Measurements from ENCODE around the gene CDK5RAP3.

The CDK5RAP3 gene

DNA sequence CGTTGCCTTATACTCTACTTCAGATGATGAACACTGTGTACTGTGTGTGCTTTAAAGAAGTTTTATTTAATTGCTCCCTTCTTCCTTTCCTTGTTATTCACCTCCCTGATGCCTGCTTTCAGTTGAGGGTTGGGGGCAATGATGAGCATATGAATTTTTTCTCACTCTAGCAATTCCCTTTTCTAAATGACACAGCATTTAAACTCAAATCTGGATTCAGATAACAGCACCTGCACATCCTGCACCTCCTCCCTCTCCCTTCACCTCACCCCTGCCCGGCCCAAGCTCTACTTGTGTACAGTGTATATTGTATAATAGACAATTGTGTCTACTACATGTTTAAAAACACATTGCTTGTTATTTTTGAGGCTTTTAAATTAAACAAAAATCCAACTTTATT lies 42.5 kb upstream of the CDK5RAP3 start:
- TF ChIP-seq TAF1 (IDR thresholded peaks at IDR 0.05; ENCODE audit: borderline replicate concordance, insufficient read depth, low read length), result no peak
- TF ChIP-seq, protein P1, sequence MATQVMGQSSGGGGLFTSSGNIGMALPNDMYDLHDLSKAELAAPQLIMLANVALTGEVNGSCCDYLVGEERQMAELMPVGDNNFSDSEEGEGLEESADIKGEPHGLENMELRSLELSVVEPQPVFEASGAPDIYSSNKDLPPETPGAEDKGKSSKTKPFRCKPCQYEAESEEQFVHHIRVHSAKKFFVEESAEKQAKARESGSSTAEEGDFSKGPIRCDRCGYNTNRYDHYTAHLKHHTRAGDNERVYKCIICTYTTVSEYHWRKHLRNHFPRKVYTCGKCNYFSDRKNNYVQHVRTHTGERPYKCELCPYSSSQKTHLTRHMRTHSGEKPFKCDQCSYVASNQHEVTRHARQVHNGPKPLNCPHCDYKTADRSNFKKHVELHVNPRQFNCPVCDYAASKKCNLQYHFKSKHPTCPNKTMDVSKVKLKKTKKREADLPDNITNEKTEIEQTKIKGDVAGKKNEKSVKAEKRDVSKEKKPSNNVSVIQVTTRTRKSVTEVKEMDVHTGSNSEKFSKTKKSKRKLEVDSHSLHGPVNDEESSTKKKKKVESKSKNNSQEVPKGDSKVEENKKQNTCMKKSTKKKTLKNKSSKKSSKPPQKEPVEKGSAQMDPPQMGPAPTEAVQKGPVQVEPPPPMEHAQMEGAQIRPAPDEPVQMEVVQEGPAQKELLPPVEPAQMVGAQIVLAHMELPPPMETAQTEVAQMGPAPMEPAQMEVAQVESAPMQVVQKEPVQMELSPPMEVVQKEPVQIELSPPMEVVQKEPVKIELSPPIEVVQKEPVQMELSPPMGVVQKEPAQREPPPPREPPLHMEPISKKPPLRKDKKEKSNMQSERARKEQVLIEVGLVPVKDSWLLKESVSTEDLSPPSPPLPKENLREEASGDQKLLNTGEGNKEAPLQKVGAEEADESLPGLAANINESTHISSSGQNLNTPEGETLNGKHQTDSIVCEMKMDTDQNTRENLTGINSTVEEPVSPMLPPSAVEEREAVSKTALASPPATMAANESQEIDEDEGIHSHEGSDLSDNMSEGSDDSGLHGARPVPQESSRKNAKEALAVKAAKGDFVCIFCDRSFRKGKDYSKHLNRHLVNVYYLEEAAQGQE (IDR thresholded peaks at IDR 0.05; ENCODE audit: insufficient read depth in 1 of 2, low read depth in 2 of 2, low read length in 2 of 2), result no peak
- TF ChIP-seq FOXP2 (optimal IDR thresholded peaks at IDR 0.05; ENCODE audit: borderline replicate concordance, extremely low read depth, extremely low read length, insufficient read depth), result no peak

DNA sequence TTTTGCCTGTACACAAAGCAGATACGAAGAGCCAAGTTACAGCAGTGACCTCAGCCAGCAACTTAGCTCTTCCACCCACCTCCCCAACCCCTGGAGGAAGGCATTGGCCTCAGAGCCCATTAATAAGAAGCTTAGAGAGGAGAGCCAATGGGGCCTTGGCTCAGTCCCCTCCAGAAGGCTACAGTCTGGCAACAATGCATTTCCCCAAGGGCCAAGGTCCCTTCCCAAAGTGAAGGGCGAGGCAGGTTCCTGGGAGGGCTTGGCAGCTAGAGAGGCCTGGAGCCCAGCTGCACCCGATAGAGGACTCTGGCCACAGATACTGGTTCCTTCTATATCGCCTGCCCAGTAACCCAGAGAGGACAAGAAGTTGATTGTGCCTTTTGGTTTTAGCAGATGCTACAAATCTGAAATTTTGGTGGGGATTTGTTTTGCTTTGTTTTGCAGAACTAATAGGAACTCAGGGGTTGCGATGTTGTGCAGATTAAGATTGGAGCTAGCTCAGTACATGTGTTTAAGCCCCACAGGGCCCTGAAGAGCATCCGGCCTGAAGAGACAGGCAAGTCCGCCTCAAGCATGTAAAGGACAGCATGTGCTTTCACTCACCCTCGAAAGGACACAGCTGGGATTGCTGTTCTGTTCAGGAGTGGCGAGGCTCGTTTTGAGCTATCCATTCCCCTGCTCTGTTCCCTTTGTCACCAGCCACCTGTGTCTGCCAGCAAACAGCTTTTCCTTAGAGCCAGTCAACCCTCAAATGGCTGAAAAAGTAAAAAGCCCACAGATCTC lies 41.5 kb upstream of the CDK5RAP3 start:
- TF ChIP-seq TAF1 (IDR thresholded peaks at IDR 0.05; ENCODE audit: borderline replicate concordance, insufficient read depth, low read length) (no peak), FOXP2 (optimal IDR thresholded peaks at IDR 0.05; ENCODE audit: borderline replicate concordance, extremely low read depth, extremely low read length, insufficient read depth) (no peak), POLR2AphosphoS5 (IDR thresholded peaks at IDR 0.05; ENCODE audit: low read depth, low read length) (no peak), SIN3A (IDR thresholded peaks at IDR 0.05; ENCODE audit: borderline replicate concordance, insufficient read depth, low read length) (no peak)
- TF ChIP-seq, protein P1 (IDR thresholded peaks at IDR 0.05; ENCODE audit: insufficient read depth in 1 of 2, low read depth in 2 of 2, low read length in 2 of 2), result no peak

DNA sequence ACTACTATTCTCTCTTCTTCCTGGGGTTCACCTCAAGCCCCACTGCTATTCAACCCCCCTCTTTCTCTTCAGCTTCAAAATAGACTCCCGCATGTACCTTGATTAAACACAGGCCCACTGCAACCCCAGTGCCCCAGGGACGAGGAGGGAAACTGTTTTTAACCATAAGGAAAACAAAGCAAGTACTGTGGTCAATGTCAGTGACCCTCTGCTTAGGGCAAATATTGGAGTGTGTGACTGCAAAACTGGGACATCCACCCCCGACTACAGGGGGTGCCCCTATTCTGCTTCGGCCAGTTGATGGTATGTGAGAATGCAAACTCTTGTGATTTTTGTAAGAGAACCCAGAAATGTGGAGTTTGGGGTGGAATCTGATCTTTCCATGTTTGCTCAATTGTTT lies 39.1 kb upstream of the CDK5RAP3 start:
- TF ChIP-seq POLR2AphosphoS5 (IDR thresholded peaks at IDR 0.05; ENCODE audit: low read depth, low read length) (no peak), FOXP2 (optimal IDR thresholded peaks at IDR 0.05; ENCODE audit: borderline replicate concordance, extremely low read depth, extremely low read length, insufficient read depth) (no peak), SIN3A (IDR thresholded peaks at IDR 0.05; ENCODE audit: borderline replicate concordance, insufficient read depth, low read length) (no peak), TAF1 (IDR thresholded peaks at IDR 0.05; ENCODE audit: borderline replicate concordance, insufficient read depth, low read length) (no peak)
- TF ChIP-seq, protein P1 (IDR thresholded peaks at IDR 0.05; ENCODE audit: insufficient read depth in 1 of 2, low read depth in 2 of 2, low read length in 2 of 2), result no peak

DNA sequence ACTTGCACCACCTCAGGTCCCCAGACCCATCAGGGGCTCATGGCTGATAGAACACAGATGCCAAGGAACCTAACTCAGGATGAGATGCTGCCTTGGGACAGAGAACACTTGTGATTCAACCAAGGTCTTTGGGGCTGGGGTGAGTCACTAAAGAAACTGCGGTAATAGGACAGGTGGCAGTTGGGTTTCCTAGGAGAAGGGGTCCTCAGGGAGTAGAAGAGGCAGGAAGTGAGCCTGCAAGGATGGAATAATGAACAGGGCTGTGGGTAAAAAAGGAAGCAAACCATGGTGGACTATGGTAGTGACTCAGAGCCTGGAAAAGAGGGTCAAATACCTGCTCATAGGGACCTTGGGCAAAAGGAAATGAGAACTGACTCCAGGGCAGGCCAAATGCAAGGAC lies 36.1 kb upstream of the CDK5RAP3 start:
- TF ChIP-seq POLR2AphosphoS5 (IDR thresholded peaks at IDR 0.05; ENCODE audit: low read depth, low read length), result no peak
- TF ChIP-seq FOXP2 (optimal IDR thresholded peaks at IDR 0.05; ENCODE audit: borderline replicate concordance, extremely low read depth, extremely low read length, insufficient read depth), result no peak
- no peak for TF ChIP-seq TAF1 (IDR thresholded peaks at IDR 0.05; ENCODE audit: borderline replicate concordance, insufficient read depth, low read length)
- TF ChIP-seq SIN3A (IDR thresholded peaks at IDR 0.05; ENCODE audit: borderline replicate concordance, insufficient read depth, low read length), result no peak
- TF ChIP-seq, protein P1 (IDR thresholded peaks at IDR 0.05; ENCODE audit: insufficient read depth in 1 of 2, low read depth in 2 of 2, low read length in 2 of 2), result no peak
